ENCODE measurements around the gene FPGS.
A peak's percentile ranks its signal among the peaks of the same experiment; 100 is the strongest.

Gene FPGS

DNA sequence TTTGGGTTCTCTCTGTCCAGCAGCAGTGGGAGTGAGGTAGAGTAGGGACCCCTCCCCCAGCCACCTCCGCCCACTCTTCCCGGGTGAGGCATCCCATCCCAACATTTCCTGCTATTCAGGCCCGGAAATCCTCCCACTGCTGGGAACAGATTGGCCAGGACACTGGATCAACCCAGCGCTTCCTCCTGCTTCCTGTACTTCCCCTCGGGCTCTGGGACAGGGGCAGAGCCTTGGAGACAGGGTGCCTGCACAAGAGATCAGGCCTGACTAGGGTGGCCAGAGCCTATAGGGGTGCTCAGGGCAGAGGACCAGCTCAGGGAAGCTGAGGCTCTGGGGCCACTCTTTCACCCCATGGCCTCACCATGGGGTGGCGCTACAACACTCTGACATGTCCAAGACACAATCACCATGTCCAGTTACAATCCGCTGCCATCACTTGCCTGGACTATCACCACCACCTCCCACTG, 38.7 kb upstream of the FPGS start:
- Histone ChIP-seq H3K56ac (ENCODE audit: low read length) (peak overlapping the region; percentile 46), H2BK15ac (replicated peaks; ENCODE audit: low read depth) (no peak overlapping the region), H3K79me2 (ENCODE audit: control insufficient read depth, insufficient read depth, low read length) (no peaks in the 10 kb centered on the region), H3K27ac (ENCODE audit: low read depth, low read length) (no peak overlapping the region), H3K23ac (ENCODE audit: low read length) (no peak overlapping the region), H4K5ac (ENCODE audit: low read length) (no peak overlapping the region), H2AK5ac (ENCODE audit: low read length) (no peak overlapping the region), H3K27me3 (ENCODE audit: insufficient read depth, low read length, poor library complexity) (no peaks in the 10 kb centered on the region), H3K9ac (ENCODE audit: low read length) (no peak overlapping the region), H2BK5ac (ENCODE audit: low read length) (no peak overlapping the region), H3K4me2 (ENCODE audit: low read length) (no peak overlapping the region), H3K4me1 (ENCODE audit: control insufficient read depth, low read depth, low read length) (peaks cover 2% of the 10 kb centered on the region), H3K4ac (ENCODE audit: low read depth, low read length) (no peak overlapping the region), H3K36me3 (ENCODE audit: control insufficient read depth, insufficient read depth, low read length) (no peaks in the 10 kb centered on the region), H2BK120ac (ENCODE audit: low read depth, low read length) (no peak overlapping the region), H3K4me3 (ENCODE audit: low read length) (no peak overlapping the region), H3K79me1 (ENCODE audit: low read length) (no peaks in the 10 kb centered on the region), H4K8ac (ENCODE audit: low read depth, low read length) (no peak overlapping the region), H3K18ac (ENCODE audit: low read length) (no peak overlapping the region)
- WGBS (ENCODE audit: extremely low coverage, insufficient coverage, low lambda C conversion rate) = no CpG with 5 or more reads among the region's 7 CpGs
- DNase-seq = peak; percentile 67

- Histone ChIP-seq H3K18ac (ENCODE audit: low read length) (no peak overlapping the region), H2BK120ac (ENCODE audit: low read depth, low read length) (no peak overlapping the region), H3K4me1 (ENCODE audit: control insufficient read depth, low read depth, low read length) (peaks cover 2% of the 10 kb centered on the region), H3K4ac (ENCODE audit: low read depth, low read length) (no peak overlapping the region), H3K79me2 (ENCODE audit: control insufficient read depth, insufficient read depth, low read length) (no peaks in the 10 kb centered on the region), H3K36me3 (ENCODE audit: control insufficient read depth, insufficient read depth, low read length) (no peaks in the 10 kb centered on the region), H3K27me3 (ENCODE audit: insufficient read depth, low read length, poor library complexity) (no peaks in the 10 kb centered on the region), H3K27ac (ENCODE audit: low read depth, low read length) (no peak overlapping the region), H3K23ac (ENCODE audit: low read length) (no peak overlapping the region), H3K56ac (ENCODE audit: low read length) (no peak overlapping the region), H3K79me1 (ENCODE audit: low read length) (no peaks in the 10 kb centered on the region), H2BK15ac (replicated peaks; ENCODE audit: low read depth) (no peak overlapping the region), H3K9ac (ENCODE audit: low read length) (no peak overlapping the region), H3K4me2 (ENCODE audit: low read length) (no peak overlapping the region), H2AK5ac (ENCODE audit: low read length) (no peak overlapping the region), H2BK5ac (ENCODE audit: low read length) (no peak overlapping the region), H4K8ac (ENCODE audit: low read depth, low read length) (no peak overlapping the region), H3K4me3 (ENCODE audit: low read length) (no peak overlapping the region), H4K5ac (ENCODE audit: low read length) (no peak overlapping the region)
- no CpG with 5 or more reads among the region's 1 CpG for WGBS (ENCODE audit: extremely low coverage, insufficient coverage, low lambda C conversion rate)
- no peak for DNase-seq
Observed at GRCh38 chr9:127765418-127765817, 37.3 kb upstream of the FPGS start.

GRCh38 chr9:127767410-127767809, 35.3 kb upstream of the FPGS start:
- Histone ChIP-seq H2AK5ac (ENCODE audit: low read length) (no peak overlapping the region), H4K8ac (ENCODE audit: low read depth, low read length) (no peak overlapping the region), H3K4ac (ENCODE audit: low read depth, low read length) (no peak overlapping the region), H3K27me3 (ENCODE audit: insufficient read depth, low read length, poor library complexity) (no peaks in the 10 kb centered on the region), H2BK15ac (replicated peaks; ENCODE audit: low read depth) (no peak overlapping the region), H4K5ac (ENCODE audit: low read length) (no peak overlapping the region), H3K4me1 (ENCODE audit: control insufficient read depth, low read depth, low read length) (peaks cover 6% of the 10 kb centered on the region), H2BK5ac (ENCODE audit: low read length) (no peak overlapping the region), H3K4me3 (ENCODE audit: low read length) (no peak overlapping the region), H3K27ac (ENCODE audit: low read depth, low read length) (no peak overlapping the region), H3K36me3 (ENCODE audit: control insufficient read depth, insufficient read depth, low read length) (no peaks in the 10 kb centered on the region), H2BK120ac (ENCODE audit: low read depth, low read length) (no peak overlapping the region), H3K79me2 (ENCODE audit: control insufficient read depth, insufficient read depth, low read length) (no peaks in the 10 kb centered on the region), H3K56ac (ENCODE audit: low read length) (no peak overlapping the region), H3K4me2 (ENCODE audit: low read length) (no peak overlapping the region), H3K23ac (ENCODE audit: low read length) (no peak overlapping the region), H3K18ac (ENCODE audit: low read length) (no peak overlapping the region), H3K9ac (ENCODE audit: low read length) (no peak overlapping the region), H3K79me1 (ENCODE audit: low read length) (no peaks in the 10 kb centered on the region)
- no CpG with 5 or more reads among the region's 3 CpGs for WGBS (ENCODE audit: extremely low coverage, insufficient coverage, low lambda C conversion rate)
- no peak for DNase-seq

- no peak overlapping the region for H4K8ac ChIP-seq (ENCODE audit: low read depth, low read length)
- no peak overlapping the region for H3K4ac ChIP-seq (ENCODE audit: low read depth, low read length)
- no peak overlapping the region for H3K9ac ChIP-seq (ENCODE audit: low read length)
- H2AK5ac ChIP-seq (ENCODE audit: low read length) = no peak overlapping the region
- no peaks in the 10 kb centered on the region for H3K27me3 ChIP-seq (ENCODE audit: insufficient read depth, low read length, poor library complexity)
- peaks cover 6% of the 10 kb centered on the region for H3K4me1 ChIP-seq (ENCODE audit: control insufficient read depth, low read depth, low read length)
- H3K79me2 ChIP-seq (ENCODE audit: control insufficient read depth, insufficient read depth, low read length) = no peaks in the 10 kb centered on the region
- no peak overlapping the region for H3K4me2 ChIP-seq (ENCODE audit: low read length)
- H3K27ac ChIP-seq (ENCODE audit: low read depth, low read length) = no peak overlapping the region
- no peak overlapping the region for H4K5ac ChIP-seq (ENCODE audit: low read length)
- peak overlapping the region; percentile 30 for H3K56ac ChIP-seq (ENCODE audit: low read length)
- no peak overlapping the region for H3K23ac ChIP-seq (ENCODE audit: low read length)
- peak overlapping the region; percentile 16 for H3K18ac ChIP-seq (ENCODE audit: low read length)
- H2BK15ac ChIP-seq (replicated peaks; ENCODE audit: low read depth) = no peak overlapping the region
- no peak overlapping the region for H3K4me3 ChIP-seq (ENCODE audit: low read length)
- H3K79me1 ChIP-seq (ENCODE audit: low read length) = no peaks in the 10 kb centered on the region
- no peaks in the 10 kb centered on the region for H3K36me3 ChIP-seq (ENCODE audit: control insufficient read depth, insufficient read depth, low read length)
- peak; percentile 76 for DNase-seq
- H2BK5ac ChIP-seq (ENCODE audit: low read length) = no peak overlapping the region
- no peak overlapping the region for H2BK120ac ChIP-seq (ENCODE audit: low read depth, low read length)
- no CpG with 5 or more reads among the region's 13 CpGs for WGBS (ENCODE audit: extremely low coverage, insufficient coverage, low lambda C conversion rate)
Observed at GRCh38 chr9:127767909-127768331, 34.8 kb upstream of the FPGS start.

DNA sequence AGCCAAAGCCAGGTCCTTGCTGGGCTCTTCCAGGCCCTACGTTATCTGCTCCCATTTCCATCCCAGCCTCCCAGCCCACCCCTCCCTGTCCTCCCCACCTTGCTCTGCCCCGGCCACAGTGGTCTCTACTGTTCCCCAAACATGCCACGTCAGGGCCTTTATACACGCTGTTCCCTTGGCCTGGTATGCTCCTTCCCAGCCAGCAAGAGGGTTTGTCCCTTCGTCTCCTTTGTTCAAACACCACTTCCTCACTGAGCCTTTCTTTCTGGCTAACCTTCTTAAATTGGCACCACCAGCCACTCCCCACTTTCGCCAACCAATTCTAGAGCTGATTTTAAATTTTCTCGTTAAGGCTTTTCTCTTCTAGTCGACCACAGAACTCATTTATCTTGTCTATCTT, 34.0 kb upstream of the FPGS start:
- no CpG with 5 or more reads among the region's 8 CpGs for WGBS (ENCODE audit: extremely low coverage, insufficient coverage, low lambda C conversion rate)
- no peak overlapping the region for H2AK5ac ChIP-seq (ENCODE audit: low read length)
- H3K79me2 ChIP-seq (ENCODE audit: control insufficient read depth, insufficient read depth, low read length) = no peaks in the 10 kb centered on the region
- H4K5ac ChIP-seq (ENCODE audit: low read length) = no peak overlapping the region
- H4K8ac ChIP-seq (ENCODE audit: low read depth, low read length) = no peak overlapping the region
- H2BK120ac ChIP-seq (ENCODE audit: low read depth, low read length) = no peak overlapping the region
- no peak overlapping the region for H3K4me3 ChIP-seq (ENCODE audit: low read length)
- H3K4me1 ChIP-seq (ENCODE audit: control insufficient read depth, low read depth, low read length) = peaks cover 6% of the 10 kb centered on the region
- H3K36me3 ChIP-seq (ENCODE audit: control insufficient read depth, insufficient read depth, low read length) = no peaks in the 10 kb centered on the region
- no peak overlapping the region for H2BK5ac ChIP-seq (ENCODE audit: low read length)
- H3K27ac ChIP-seq (ENCODE audit: low read depth, low read length) = no peak overlapping the region
- DNase-seq = no peak
- H3K56ac ChIP-seq (ENCODE audit: low read length) = peak overlapping the region; percentile 30
- H3K4me2 ChIP-seq (ENCODE audit: low read length) = no peak overlapping the region
- H3K9ac ChIP-seq (ENCODE audit: low read length) = no peak overlapping the region
- H3K79me1 ChIP-seq (ENCODE audit: low read length) = no peaks in the 10 kb centered on the region
- no peak overlapping the region for H3K18ac ChIP-seq (ENCODE audit: low read length)
- H2BK15ac ChIP-seq (replicated peaks; ENCODE audit: low read depth) = no peak overlapping the region
- no peaks in the 10 kb centered on the region for H3K27me3 ChIP-seq (ENCODE audit: insufficient read depth, low read length, poor library complexity)
- no peak overlapping the region for H3K23ac ChIP-seq (ENCODE audit: low read length)
- H3K4ac ChIP-seq (ENCODE audit: low read depth, low read length) = no peak overlapping the region

DNA sequence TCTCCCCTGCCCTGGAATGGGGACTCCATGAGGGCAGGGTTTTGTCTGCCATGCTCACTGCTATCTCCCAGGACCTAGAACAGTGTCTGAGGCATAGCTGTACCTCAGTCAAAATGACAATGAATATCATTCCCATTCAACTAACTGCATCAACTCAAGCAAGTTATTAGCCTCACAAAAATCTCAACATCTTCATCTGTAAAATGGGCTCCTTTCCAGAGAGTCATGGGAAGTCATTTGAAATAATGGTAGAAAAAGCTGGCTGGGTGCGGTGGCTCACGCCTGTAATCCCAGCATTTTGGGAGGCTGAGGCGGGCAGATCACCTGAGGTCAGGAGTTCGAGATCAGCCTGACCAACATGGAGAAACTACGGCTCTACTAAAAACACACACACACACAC, 33.6 kb upstream of the FPGS start:
- no peak overlapping the region for H2BK5ac ChIP-seq (ENCODE audit: low read length)
- H3K36me3 ChIP-seq (ENCODE audit: control insufficient read depth, insufficient read depth, low read length) = no peaks in the 10 kb centered on the region
- no peak overlapping the region for H3K27ac ChIP-seq (ENCODE audit: low read depth, low read length)
- no peak overlapping the region for H4K8ac ChIP-seq (ENCODE audit: low read depth, low read length)
- no peaks in the 10 kb centered on the region for H3K79me2 ChIP-seq (ENCODE audit: control insufficient read depth, insufficient read depth, low read length)
- H3K56ac ChIP-seq (ENCODE audit: low read length) = no peak overlapping the region
- no peak overlapping the region for H3K18ac ChIP-seq (ENCODE audit: low read length)
- H2BK15ac ChIP-seq (replicated peaks; ENCODE audit: low read depth) = no peak overlapping the region
- DNase-seq = no peak
- no peak overlapping the region for H3K9ac ChIP-seq (ENCODE audit: low read length)
- no peak overlapping the region for H3K4me2 ChIP-seq (ENCODE audit: low read length)
- no peak overlapping the region for H2AK5ac ChIP-seq (ENCODE audit: low read length)
- H3K4me1 ChIP-seq (ENCODE audit: control insufficient read depth, low read depth, low read length) = peaks cover 6% of the 10 kb centered on the region
- no CpG with 5 or more reads among the region's 5 CpGs for WGBS (ENCODE audit: extremely low coverage, insufficient coverage, low lambda C conversion rate)
- no peak overlapping the region for H4K5ac ChIP-seq (ENCODE audit: low read length)
- H3K4ac ChIP-seq (ENCODE audit: low read depth, low read length) = no peak overlapping the region
- H3K4me3 ChIP-seq (ENCODE audit: low read length) = no peak overlapping the region
- no peak overlapping the region for H3K23ac ChIP-seq (ENCODE audit: low read length)
- no peaks in the 10 kb centered on the region for H3K27me3 ChIP-seq (ENCODE audit: insufficient read depth, low read length, poor library complexity)
- no peak overlapping the region for H2BK120ac ChIP-seq (ENCODE audit: low read depth, low read length)
- H3K79me1 ChIP-seq (ENCODE audit: low read length) = no peaks in the 10 kb centered on the region
